CD4-positive, alpha-beta T cell treated with Interleukin-4 for 1 hour (primary cell): ENCODE measurements around the gene HMGXB3.

ENCODE experiments used
- DNase-seq, 2 donors: peaks; one replicate each; pipeline ENCODE4 v3.0.0-alpha.2; 2020 to 2022

The HMGXB3 gene

GRCh38 chr5:150092159-150092787 is 91.7 kb downstream of the HMGXB3 start:
- no peak for DNase-seq

- DNase-seq = no peak
Measured at GRCh38 chr5:150097152-150097551, 96.6 kb downstream of the HMGXB3 start.

GRCh38 chr5:150101023-150101422 is 100.5 kb downstream of the HMGXB3 start:
- no peak for DNase-seq
